Measurements from ENCODE around the gene BCAS4. TPM values are rescaled to one million over a fixed set of nuclear protein-coding genes. Genes with fewer than 3 reads are reported as not detected.
A peak's percentile ranks its signal among the peaks of the same experiment; 100 is the strongest.
"Not testable (repeated sequence)": the region's sequence is repeated elsewhere in the genome, so short reads cannot be mapped to it uniquely, and the experiment has no call there.

BCAS4 gene
- total RNA-seq, 1 experiment from 2014 or later = 7.9 TPM

- TF ChIP-seq, protein P1, sequence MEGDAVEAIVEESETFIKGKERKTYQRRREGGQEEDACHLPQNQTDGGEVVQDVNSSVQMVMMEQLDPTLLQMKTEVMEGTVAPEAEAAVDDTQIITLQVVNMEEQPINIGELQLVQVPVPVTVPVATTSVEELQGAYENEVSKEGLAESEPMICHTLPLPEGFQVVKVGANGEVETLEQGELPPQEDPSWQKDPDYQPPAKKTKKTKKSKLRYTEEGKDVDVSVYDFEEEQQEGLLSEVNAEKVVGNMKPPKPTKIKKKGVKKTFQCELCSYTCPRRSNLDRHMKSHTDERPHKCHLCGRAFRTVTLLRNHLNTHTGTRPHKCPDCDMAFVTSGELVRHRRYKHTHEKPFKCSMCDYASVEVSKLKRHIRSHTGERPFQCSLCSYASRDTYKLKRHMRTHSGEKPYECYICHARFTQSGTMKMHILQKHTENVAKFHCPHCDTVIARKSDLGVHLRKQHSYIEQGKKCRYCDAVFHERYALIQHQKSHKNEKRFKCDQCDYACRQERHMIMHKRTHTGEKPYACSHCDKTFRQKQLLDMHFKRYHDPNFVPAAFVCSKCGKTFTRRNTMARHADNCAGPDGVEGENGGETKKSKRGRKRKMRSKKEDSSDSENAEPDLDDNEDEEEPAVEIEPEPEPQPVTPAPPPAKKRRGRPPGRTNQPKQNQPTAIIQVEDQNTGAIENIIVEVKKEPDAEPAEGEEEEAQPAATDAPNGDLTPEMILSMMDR (IDR thresholded peaks at IDR 0.05; ENCODE audit: unreplicated experiment) = peak; percentile 70
- peaks cover 6% of the 10 kb centered on the region for H3K4me1 Mint-ChIP-seq (ENCODE audit: insufficient read depth, unreplicated experiment)
- ChIA-PET CTCF (interaction anchor here (0.5 to 11.2 kb wide), 60 partner anchors 9 to 910 kb away, joined by 3 to 256 read pairs (median 4); partner anchors contain the start of gene ADNP), POLR2A (interaction anchor here (0.6 to 4.5 kb wide), 33 partner anchors 15 to 368 kb away, joined by 3 to 32 read pairs (median 4); partner anchors contain the start of genes ADNP, DPM1, MOCS3 and PARD6B)
- DNase-seq (ENCODE audit: unreplicated experiment) = peak; percentile 85
- no TSS peak for BruUV-seq (replicated peaks)
- no peaks in the 10 kb centered on the region for H3K36me3 Mint-ChIP-seq (ENCODE audit: insufficient read depth, unreplicated experiment)
- intact Hi-C loops (cut with micrococcal nuclease) = loop anchor here (5.0 to 10.0 kb wide), 2 partner anchors 517 to 844 kb away; no protein-coding TSS in a partner anchor
- no peaks in the 10 kb centered on the region for H3K9me3 Mint-ChIP-seq (ENCODE audit: unreplicated experiment)
- H3K27me3 Mint-ChIP-seq (ENCODE audit: insufficient read depth, unreplicated experiment) = no peaks in the 10 kb centered on the region
- peak overlapping the region; percentile 69 for H3K27ac Mint-ChIP-seq (ENCODE audit: low read depth, unreplicated experiment)
- H3K4me3 Mint-ChIP-seq (ENCODE audit: unreplicated experiment) = no peak overlapping the region
Measured at GRCh38 chr20:50790651-50791277, 4.1 kb upstream of the BCAS4 start.

DNA sequence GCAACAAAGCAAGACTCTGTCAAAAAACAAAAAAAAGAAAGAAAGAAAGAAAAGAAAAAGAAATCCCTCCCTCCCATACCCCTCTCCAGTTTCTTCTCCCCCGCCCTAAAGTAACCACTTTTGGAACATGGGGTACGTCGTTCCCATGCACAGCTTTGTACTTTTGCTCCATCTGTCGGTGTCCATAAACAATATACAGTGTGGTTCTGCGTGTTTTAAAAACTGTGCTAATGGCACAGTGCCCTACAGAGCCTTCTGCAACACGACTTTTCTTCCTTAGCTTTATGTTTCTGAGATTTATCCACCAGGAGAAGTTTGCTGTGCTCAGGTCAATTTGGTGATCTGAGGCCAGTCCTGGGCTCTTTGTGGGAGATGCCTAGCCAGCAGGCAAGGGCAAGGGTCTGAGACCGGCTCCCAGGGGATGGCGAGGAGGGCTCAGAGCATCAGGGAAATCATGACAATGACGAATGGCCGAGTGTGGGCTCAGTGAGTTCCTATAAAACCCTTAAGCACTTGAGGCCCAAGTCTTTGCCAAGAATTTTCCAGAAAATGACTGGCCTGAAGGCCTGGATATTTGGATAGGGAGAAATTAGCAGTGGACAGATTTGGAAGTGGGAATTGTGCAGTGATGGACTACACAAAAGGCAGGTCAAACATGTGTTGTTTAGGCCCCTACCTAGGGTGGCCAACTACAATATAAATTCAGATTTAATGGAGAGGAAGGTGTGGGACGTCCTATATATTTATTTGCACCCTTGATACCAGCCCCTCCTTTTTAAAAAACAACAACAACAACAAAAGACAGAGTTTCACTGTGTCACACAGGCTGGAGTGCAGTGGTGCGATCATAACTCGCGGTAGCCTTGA is 1.9 kb upstream of the BCAS4 start:
- intact Hi-C loops (cut with micrococcal nuclease) = loop anchor here (5.0 to 10.0 kb wide), 2 partner anchors 514 to 842 kb away; no protein-coding TSS in a partner anchor
- CTCF ChIA-PET = interaction anchor here (0.5 to 10.4 kb wide), 29 partner anchors 10 to 1135 kb away, joined by 3 to 256 read pairs (median 4); partner anchors contain the start of genes ADNP, DPM1 and MOCS3
- Mint-ChIP-seq H3K36me3 (ENCODE audit: insufficient read depth, unreplicated experiment) (no peaks in the 10 kb centered on the region), H3K27me3 (ENCODE audit: insufficient read depth, unreplicated experiment) (no peaks in the 10 kb centered on the region), H3K9me3 (ENCODE audit: unreplicated experiment) (no peaks in the 10 kb centered on the region), H3K4me1 (ENCODE audit: insufficient read depth, unreplicated experiment) (no peaks in the 10 kb centered on the region), H3K4me3 (ENCODE audit: unreplicated experiment) (no peak overlapping the region), H3K27ac (ENCODE audit: low read depth, unreplicated experiment) (no peak overlapping the region)
- TF ChIP-seq, protein P1 (IDR thresholded peaks at IDR 0.05; ENCODE audit: unreplicated experiment) = no peak
- no peak for DNase-seq (ENCODE audit: unreplicated experiment)
- BruUV-seq (replicated peaks) = no TSS peak
- POLR2A ChIA-PET = interaction anchor here (0.7 to 4.6 kb wide), 6 partner anchors 31 to 165 kb away, joined by 4 to 66 read pairs (median 22); partner anchors contain the start of genes ADNP, DPM1 and MOCS3

GRCh38 chr20:50793575-50794016 is 1.3 kb upstream of the BCAS4 start:
- H3K27ac Mint-ChIP-seq (ENCODE audit: low read depth, unreplicated experiment); H3K36me3 Mint-ChIP-seq (ENCODE audit: insufficient read depth, unreplicated experiment); H3K9me3 Mint-ChIP-seq (ENCODE audit: unreplicated experiment); H3K4me3 Mint-ChIP-seq (ENCODE audit: unreplicated experiment); BruUV-seq (replicated peaks); H3K4me1 Mint-ChIP-seq (ENCODE audit: insufficient read depth, unreplicated experiment); H3K27me3 Mint-ChIP-seq (ENCODE audit: insufficient read depth, unreplicated experiment): not testable (repeated sequence)
- ChIA-PET CTCF (interaction anchor here (0.6 to 10.4 kb wide), 26 partner anchors 11 to 1134 kb away, joined by 3 to 256 read pairs (median 4); partner anchors contain the start of genes ADNP, DPM1 and MOCS3), POLR2A (interaction anchor here (1.3 to 4.6 kb wide), 6 partner anchors 55 to 164 kb away, joined by 3 to 66 read pairs (median 14); partner anchors contain the start of genes ADNP, DPM1 and MOCS3)
- intact Hi-C loops (cut with micrococcal nuclease) = loop anchor here (1.0 to 10.0 kb wide), 5 partner anchors 25 to 841 kb away; no protein-coding TSS in a partner anchor
- peak; percentile 42 for DNase-seq (ENCODE audit: unreplicated experiment)

DNA sequence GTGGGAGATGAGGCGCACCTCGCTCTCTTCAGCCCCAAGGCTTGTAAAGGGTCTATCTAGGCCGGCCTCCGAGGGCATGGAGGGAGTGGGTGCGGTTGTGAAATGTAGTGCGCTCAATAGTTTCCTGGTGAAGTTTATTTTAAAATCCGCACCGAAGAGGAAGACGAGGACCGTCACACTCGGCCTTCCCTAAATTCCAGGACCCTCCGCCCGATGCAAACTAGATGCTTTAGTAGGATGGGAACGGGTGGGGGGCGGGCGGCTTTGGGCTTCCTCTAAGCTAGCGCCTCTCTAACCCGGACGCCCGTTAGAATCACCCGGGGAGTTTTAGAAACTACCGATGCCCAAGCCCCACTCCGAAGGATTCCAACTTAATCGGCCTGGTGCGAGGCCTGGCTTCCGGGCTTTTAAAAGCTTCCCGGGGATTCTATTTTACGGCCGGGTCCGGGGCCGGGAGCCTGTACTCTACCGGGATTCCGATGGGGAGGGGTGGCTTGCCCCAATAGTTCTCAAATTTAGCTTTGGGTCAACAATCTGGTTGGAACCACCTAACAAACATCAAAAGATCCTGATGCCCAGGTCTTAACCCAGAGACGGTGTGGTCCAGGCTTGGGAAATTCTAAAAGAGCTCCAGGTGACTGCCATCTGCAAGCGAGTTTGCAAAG is 548 bp upstream of the BCAS4 start:
- no peaks in the 10 kb centered on the region for H3K27me3 Mint-ChIP-seq (ENCODE audit: insufficient read depth, unreplicated experiment)
- no peak overlapping the region for H3K27ac Mint-ChIP-seq (ENCODE audit: low read depth, unreplicated experiment)
- ChIA-PET CTCF (interaction anchor here (0.6 to 10.4 kb wide), 67 partner anchors 9 to 800 kb away, joined by 3 to 256 read pairs (median 5); partner anchors contain the start of genes ADNP, DPM1, MOCS3 and UBE2V1), POLR2A (interaction anchor here (0.6 to 4.6 kb wide), 30 partner anchors 21 to 533 kb away, joined by 3 to 66 read pairs (median 4); partner anchors contain the start of genes ADNP, DPM1 and MOCS3)
- no TSS peak for BruUV-seq (replicated peaks)
- H3K4me1 Mint-ChIP-seq (ENCODE audit: insufficient read depth, unreplicated experiment) = no peaks in the 10 kb centered on the region
- TF ChIP-seq, protein P1 (IDR thresholded peaks at IDR 0.05; ENCODE audit: unreplicated experiment) = no peak
- H3K4me3 Mint-ChIP-seq (ENCODE audit: unreplicated experiment) = no peak overlapping the region
- intact Hi-C loops (cut with micrococcal nuclease) = loop anchor here (1.0 to 10.0 kb wide), 5 partner anchors 24 to 840 kb away; no protein-coding TSS in a partner anchor
- no peaks in the 10 kb centered on the region for H3K9me3 Mint-ChIP-seq (ENCODE audit: unreplicated experiment)
- H3K36me3 Mint-ChIP-seq (ENCODE audit: insufficient read depth, unreplicated experiment) = no peaks in the 10 kb centered on the region
- DNase-seq (ENCODE audit: unreplicated experiment) = no peak

Measured in MCF 10A (cell line).